Stimulated activated CD4-positive, alpha-beta T cell treated with anti-CD3 and anti-CD28 coated beads, Interleukin-12 subunit alpha, Interleukin-12 subunit beta, amount 100 ng/mL, for 24 hours (primary cell): ENCODE results near the gene AS3MT.
"Not testable (repeated sequence)": the region's sequence is repeated elsewhere in the genome, so short reads cannot be mapped to it uniquely, and the experiment has no call there.

Experiments used
- DNase-seq, 2 experiments: peaks; one replicate each; pipeline ENCODE4 v3.0.0-alpha.2; 2020; ENCODE audit warnings: low read depth in 2 of 2

The AS3MT gene

GRCh38 chr10:102919246-102919959 lies 50.1 kb downstream of the AS3MT start:
- DNase-seq, result peak in 1 of 2 experiments; percentile 15

GRCh38 chr10:102919992-102920739 lies 50.9 kb downstream of the AS3MT start:
- DNase-seq, result no peak

GRCh38 chr10:102923601-102924000 lies 54.3 kb downstream of the AS3MT start:
- DNase-seq, result no peak

- no peak for DNase-seq
Measured at GRCh38 chr10:102926842-102927241, 57.6 kb downstream of the AS3MT start.

- no peak for DNase-seq
Measured at GRCh38 chr10:102927311-102928010, 58.2 kb downstream of the AS3MT start.

- DNase-seq, result not testable (repeated sequence)
Measured at GRCh38 chr10:102928442-102928841, 59.2 kb downstream of the AS3MT start.

GRCh38 chr10:102930720-102931119 lies 61.5 kb downstream of the AS3MT start:
- no peak for DNase-seq

GRCh38 chr10:102931643-102932042 lies 62.4 kb downstream of the AS3MT start:
- no peak for DNase-seq

- no peak for DNase-seq
Measured at GRCh38 chr10:102935505-102935904, 66.2 kb downstream of the AS3MT start.

GRCh38 chr10:102935939-102936605 lies 66.8 kb downstream of the AS3MT start:
- no peak for DNase-seq

GRCh38 chr10:102941401-102941800 lies 72.1 kb downstream of the AS3MT start:
- no peak for DNase-seq

- DNase-seq, result no peak
Measured at GRCh38 chr10:102945449-102945848, 76.2 kb downstream of the AS3MT start.

GRCh38 chr10:102945962-102946361 lies 76.7 kb downstream of the AS3MT start:
- DNase-seq, result no peak

GRCh38 chr10:102946992-102947391 lies 77.7 kb downstream of the AS3MT start:
- DNase-seq, result no peak

GRCh38 chr10:102948176-102948575 lies 78.9 kb downstream of the AS3MT start:
- no peak for DNase-seq

GRCh38 chr10:102948786-102949185 lies 79.5 kb downstream of the AS3MT start:
- DNase-seq, result no peak

GRCh38 chr10:102949916-102950315 lies 80.6 kb downstream of the AS3MT start:
- DNase-seq, result no peak

GRCh38 chr10:102951316-102951715 lies 82.0 kb downstream of the AS3MT start:
- no peak for DNase-seq
